K562 (cell line): Measurements from ENCODE around the gene VASH1. TPM values are rescaled to one million over a fixed set of nuclear protein-coding genes. Genes with fewer than 3 reads are reported as not detected.

Source experiments
- ATAC-seq: fragments of 200-7000 bp; cut with Tn5 transposase; 3 replicates; pipeline ENCODE4 v1.9.1; 2020; ENCODE audit warnings: moderate library complexity
- BruUV-seq: library from RNA; stranded (reverse); fragments of 400-500 nt; replicated peaks from 2 replicates; lab custom pipeline; 2021; lab: Mats Ljungman, UMichigan
- CTCF ChIA-PET: fragments of 300-600 bp; formaldehyde crosslinking; extraction: SDS; loops from one replicate; lab custom pipeline; 2021; ENCODE audit warnings: low intra/inter-chr PET ratio; lab: Yijun Ruan, JAX
- POLR2A ChIA-PET: fragments of 300-600, 350-650 bp; sonication (Branson Sonifier 250); formaldehyde crosslinking; extraction: SDS; loops from one replicate; lab custom pipeline; 2021; ENCODE audit warnings: antibody characterized with exemption, inconsistent platforms; lab: Yijun Ruan, JAX
- DNase-seq, 4 experiments: peaks; one replicate each; pipeline versions ENCODE4 v3.0.0 to v3.0.0-alpha.2; 2011 to 2018; ENCODE audit warnings: low spot score in 3 of 4, mixed read lengths in 3 of 4; ENCODE audit errors: extremely low read depth in 1 of 4
- FAIRE-seq: peaks from 2 replicates; lab custom pipeline; 2011; peaks lifted over from hg19 to GRCh38; lab: Jason Lieb, UNC
- H2AFZ ChIP-seq: 2 replicates; pipeline ENCODE4 v1.6.0; 2011; ENCODE audit warnings: low read depth, low read length, control low read depth, inconsistent platforms
- H3K27ac ChIP-seq: fragments of 200-600 bp; 3 replicates; pipeline ENCODE4 v1.8.0; 2011; ENCODE audit warnings: low read depth, mild to moderate bottlenecking, control low read depth, inconsistent platforms, low read length, moderate library complexity, mixed read lengths; ENCODE audit errors: extremely low read depth
- H3K27me3 ChIP-seq, 2 experiments: fragments of 300-600 bp in 1 of 2; 2 replicates in 1 of 2; 3 replicates in 1 of 2; pipeline versions ENCODE4 v1.6.0 to v1.8.0; 2011; ENCODE audit warnings: inconsistent platforms in 2 of 2, low read length in 2 of 2, mild to moderate bottlenecking in 1 of 2, mixed read lengths in 1 of 2, moderate library complexity in 1 of 2; ENCODE audit not compliant: control insufficient read depth in 2 of 2, insufficient read depth in 2 of 2
- H3K36me3 ChIP-seq: fragments of 300-600 bp; 3 replicates; pipeline ENCODE4 v1.8.0; 2011; ENCODE audit warnings: mild to moderate bottlenecking, low read length, inconsistent platforms; ENCODE audit not compliant: control insufficient read depth, insufficient read depth
- H3K4me1 ChIP-seq, 2 experiments: fragments of 200-600 bp in 1 of 2; replicated peaks in 1 of 2; 2 replicates in 1 of 2; 3 replicates in 1 of 2; pipeline versions ENCODE4 v1.5.1 to v1.8.0; 2011; ENCODE audit warnings: inconsistent platforms in 2 of 2, low read length in 2 of 2, mild to moderate bottlenecking in 1 of 2, mixed read lengths in 1 of 2, moderate library complexity in 1 of 2; ENCODE audit not compliant: control insufficient read depth in 2 of 2, insufficient read depth in 2 of 2
- H3K4me2 ChIP-seq: 2 replicates; pipeline ENCODE4 v1.6.1; 2011; ENCODE audit warnings: low read length, control low read depth, inconsistent platforms, mixed read lengths; ENCODE audit not compliant: insufficient read depth
- H3K4me3 ChIP-seq: fragments of 200-600 bp; sonication (generic), shearing (Covaris generic); 2 replicates; pipeline ENCODE4 v1.5.1; 2016; ENCODE audit warnings: control low read depth, inconsistent platforms
- H3K79me2 ChIP-seq: fragments of 200-600 bp; 3 replicates; pipeline ENCODE4 v1.8.0; 2011; ENCODE audit warnings: low read length, inconsistent platforms; ENCODE audit not compliant: control insufficient read depth, insufficient read depth
- H3K9ac ChIP-seq, 2 experiments: 2 replicates each; pipeline versions ENCODE4 v1.6.0 to v1.6.1; 2011; ENCODE audit warnings: low read depth in 2 of 2, low read length in 2 of 2, control low read depth in 1 of 2, inconsistent platforms in 1 of 2, mild to moderate bottlenecking in 1 of 2, mixed read lengths in 1 of 2; ENCODE audit not compliant: insufficient read depth in 1 of 2
- H3K9me1 ChIP-seq: one replicate; pipeline ENCODE4 v1.6.0; 2011; ENCODE audit warnings: inconsistent platforms, mild to moderate bottlenecking, low read length, moderate library complexity; ENCODE audit not compliant: control insufficient read depth, insufficient read depth
- H3K9me3 ChIP-seq: replicated peaks from 2 replicates; pipeline ENCODE4 v1.5.1; 2011; ENCODE audit warnings: low read depth, low read length, inconsistent platforms; ENCODE audit not compliant: control insufficient read depth, insufficient read depth
- H4K20me1 ChIP-seq: replicated peaks from 2 replicates; pipeline ENCODE4 v1.6.1; 2011; ENCODE audit warnings: low read length, inconsistent platforms, mixed read lengths; ENCODE audit not compliant: control insufficient read depth, insufficient read depth
- ARID2 ChIP-seq: fragments of 450-650 bp; IDR thresholded peaks from 2 replicates; pipeline ENCODE4 v1.6.1; 2017; ENCODE audit warnings: antibody characterized with exemption, mild to moderate bottlenecking
- BCLAF1 ChIP-seq, 2 experiments: fragments of 450-650 bp in 1 of 2; IDR thresholded peaks; 2 replicates each; pipeline ENCODE4 v1.6.1; 2011 to 2017; ENCODE audit warnings: low read depth in 2 of 2, antibody characterized with exemption in 1 of 2, borderline replicate concordance in 1 of 2, low read length in 1 of 2, mild to moderate bottlenecking in 1 of 2, mixed read lengths in 1 of 2; ENCODE audit not compliant: control insufficient read depth in 1 of 2
- ID3 ChIP-seq, 2 experiments: fragments of 250-450 bp in 1 of 2; fragments of 450-650 bp in 1 of 2; sonication (Bioruptor Pico) in 1 of 2; IDR thresholded peaks; 2 replicates each; pipeline versions ENCODE4 v1.6.1 to v1.8.0; 2016 to 2021; ENCODE audit warnings: mild to moderate bottlenecking in 2 of 2, moderate library complexity in 2 of 2, missing compliant biosample characterization in 1 of 2, missing genetic modification characterization in 1 of 2
- NFXL1 ChIP-seq: fragments of 450-650 bp; formaldehyde crosslinking; IDR thresholded peaks from 2 replicates; pipeline ENCODE4 v1.4.0; 2021; ENCODE audit warnings: mild to moderate bottlenecking
- POLR2H ChIP-seq: IDR thresholded peaks from 2 replicates; pipeline ENCODE4 v1.6.1; 2016; ENCODE audit warnings: missing genetic modification characterization, low read depth, mild to moderate bottlenecking, control low read depth, missing compliant biosample characterization, moderate library complexity
- PTBP1 ChIP-seq: fragments of 200-400 bp; formaldehyde crosslinking; IDR thresholded peaks from 2 replicates; pipeline ENCODE4 v1.6.1; 2017; ENCODE audit warnings: low read depth, low read length
- RBM25 ChIP-seq: fragments of 200-400 bp; formaldehyde crosslinking; IDR thresholded peaks from 2 replicates; pipeline ENCODE4 v1.6.1; 2018; ENCODE audit warnings: low read length, low read depth, moderate library complexity; ENCODE audit not compliant: severe bottlenecking
- RHOXF2B ChIP-seq: fragments of 250-450 bp; sonication (Bioruptor Pico); conservative IDR thresholded peaks from 2 replicates; pipeline ENCODE4 v1.5.1; 2021
- RNF2 ChIP-seq: sonication (generic); IDR thresholded peaks from 2 replicates; pipeline ENCODE4 v1.6.1; 2016
- SP1 ChIP-seq: sonication (generic); formaldehyde crosslinking; IDR thresholded peaks from 2 replicates; pipeline ENCODE4 v1.8.1; 2022; ENCODE audit warnings: mild to moderate bottlenecking, missing genetic modification reagents
- ZBTB26 ChIP-seq: fragments of 450-650 bp; formaldehyde crosslinking; IDR thresholded peaks from 2 replicates; pipeline ENCODE4 v1.4.0; 2022; ENCODE audit warnings: missing genetic modification characterization
- ZFP1 ChIP-seq: fragments of 450-650 bp; formaldehyde crosslinking; IDR thresholded peaks from 2 replicates; pipeline ENCODE4 v1.4.0; 2020; ENCODE audit warnings: mild to moderate bottlenecking, mixed read lengths
- ZNF263 ChIP-seq: sonication (generic); formaldehyde crosslinking; IDR thresholded peaks from 2 replicates; pipeline ENCODE4 v1.8.0; 2022; ENCODE audit warnings: mild to moderate bottlenecking, missing genetic modification reagents, borderline replicate concordance
- ZNF408 ChIP-seq: fragments of 250-450 bp; sonication (Bioruptor Pico); IDR thresholded peaks from 2 replicates; pipeline ENCODE4 v1.4.0; 2020; ENCODE audit warnings: low read depth, mild to moderate bottlenecking, moderate library complexity
- ZNF764 ChIP-seq: fragments of 250-450 bp; sonication (Bioruptor Pico); IDR thresholded peaks from 2 replicates; pipeline ENCODE4 v1.4.0; 2020; ENCODE audit warnings: low read depth, mild to moderate bottlenecking, moderate library complexity
- WGBS: fragments of 100-300 bp; shearing (Covaris generic); methylation state at CpG from one replicate; pipeline ENCODE4 v1.1.6; 2016; ENCODE audit warnings: low coverage, mixed read lengths; ENCODE audit not compliant: insufficient coverage; ENCODE audit errors: missing lambda C conversion rate; 5-methylcytosine and 5-hydroxymethylcytosine counted together
- in situ Hi-C: fragments of 300-500 bp; cut with MboI; formaldehyde crosslinking; loops from 4 replicates; pipeline ENCODE4 v1.15.0; 2018; ENCODE audit warnings: inconsistent platforms, mixed read lengths
- intact Hi-C: fragments of 100-400 bp; cut with micrococcal nuclease; formaldehyde crosslinking; loops from 2 replicates; pipeline ENCODE4 v1.14.2; 2022
- polyA plus RNA-seq, 8 experiments: library from polyadenylated mRNA; depleted of rRNA in 4 of 8; stranded (reverse) in 5 of 8; unstranded in 3 of 8; fragments of >200 nt; fragmentation: Nextera tagmentation in 2 of 8; fragmentation: Illumina TruSeq in 1 of 8; extraction: Ambion mirVana in 2 of 8; extraction: Trizol in 1 of 8; gene quantifications; 2 replicates each; pipeline versions ENCODE4 v1.2.1 to v1.2.3, GENCODE V29; 2011 to 2014; ENCODE audit warnings: inconsistent platforms in 1 of 8, missing spikeins in 1 of 8
- total RNA-seq, 7 experiments: library from RNA; depleted of rRNA in 6 of 7; stranded (reverse); fragments of >200 nt in 6 of 7; fragmentation: Illumina TruSeq in 2 of 7; extraction: Trizol in 2 of 7; gene quantifications; 2 replicates each; pipeline versions ENCODE4 v1.2.1 to v1.2.3, GENCODE V29; 2011 to 2021; ENCODE audit warnings: low replicate concordance in 1 of 7
- TF ChIP-seq, protein P1 (sequence below): IDR thresholded peaks from 2 replicates; pipeline ENCODE4 v1.6.1; 2011; ENCODE audit not compliant: insufficient read length; ENCODE audit errors: extremely low read depth

Gene VASH1
- total and polyA plus RNA-seq, 9 of the 15 experiments (the other 6 are each of a cell fraction or from before 2014, with no cell fraction given), result 0.01 to 0.43 (median 0.13) TPM; not detected in 1

DNA sequence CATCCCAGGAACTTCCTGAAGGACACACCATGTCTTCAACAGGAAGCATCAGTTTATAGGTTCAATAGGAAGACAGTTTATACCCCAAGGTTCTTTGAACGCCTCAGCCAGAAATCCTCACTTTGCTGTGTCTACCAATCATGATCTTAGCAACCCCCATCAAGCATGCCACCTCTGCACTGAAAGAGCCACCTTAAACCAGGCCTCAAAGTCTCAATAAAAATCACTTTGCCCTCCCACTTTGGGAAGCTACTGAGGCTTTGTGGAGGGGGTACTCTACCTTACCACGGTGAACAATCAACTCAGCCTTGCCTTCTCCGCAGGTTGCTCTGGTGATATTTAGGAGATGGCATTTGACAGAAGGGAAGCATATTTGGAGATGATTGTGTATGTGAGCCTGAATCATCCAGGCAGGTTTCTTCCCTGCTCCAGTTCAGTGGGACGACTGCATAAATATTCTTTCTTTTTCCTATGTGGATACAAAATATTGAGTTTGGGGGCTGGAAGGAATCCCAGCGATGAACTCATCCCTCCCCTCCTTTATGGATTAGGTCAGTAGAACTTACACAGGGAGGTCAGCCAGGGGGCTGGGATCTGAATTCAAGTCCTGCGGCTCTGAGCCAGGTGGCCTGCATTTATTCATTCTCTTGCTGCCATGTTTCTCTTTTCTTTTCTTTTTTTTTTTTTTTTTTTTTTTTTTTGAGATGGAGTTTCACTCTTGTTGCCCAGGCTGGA lies 42.8 kb upstream of the VASH1 start:
- no peak overlapping the region for H3K4me2 ChIP-seq
- no peaks in the 10 kb centered on the region for H3K9me1 ChIP-seq
- peaks cover under 1 to 2% of the 10 kb centered on the region in 2 experiments; a peak in 2 of 5 replicates for H3K27me3 ChIP-seq
- in situ Hi-C loops (loop anchor here (10.0 to 25.0 kb wide), 2 partner anchors 146 to 344 kb away; no protein-coding TSS in a partner anchor), intact Hi-C loops (no loop called here)
- H4K20me1 ChIP-seq, result no peaks in the 10 kb centered on the region
- no peak overlapping the region for H3K27ac ChIP-seq
- ATAC-seq, result no peak
- WGBS, result 32% methylated on average over 5 of the region's 6 CpGs
- BruUV-seq, result no TSS peak
- no peaks in the 10 kb centered on the region for H3K79me2 ChIP-seq
- no peak overlapping the region for H3K4me3 ChIP-seq
- no peak overlapping the region for H3K9ac ChIP-seq
- H3K4me1 ChIP-seq, result peaks cover 0 to 5% of the 10 kb centered on the region in 2 experiments; a peak in 3 of 5 replicates
- FAIRE-seq, result no peak
- H3K36me3 ChIP-seq, result no peaks in the 10 kb centered on the region
- H3K9me3 ChIP-seq, result no peaks in the 10 kb centered on the region
- no peak overlapping the region for H2AFZ ChIP-seq
- ChIA-PET POLR2A (interaction anchor here (0.5 kb wide), 1 partner anchor 15 kb away, joined by 4 read pairs; no protein-coding TSS in a partner anchor), CTCF (no interaction called here)
- no peak for TF ChIP-seq ZNF764
- no peak for TF ChIP-seq POLR2H
- TF ChIP-seq ZBTB26 (CRISPR knock-in tag), result no peak
- TF ChIP-seq ZNF408 (CRISPR knock-in tag), result no peak
- no peak for TF ChIP-seq ARID2
- no peak for TF ChIP-seq ZFP1 (CRISPR knock-in tag)
- no peak for TF ChIP-seq PTBP1
- TF ChIP-seq NFXL1 (CRISPR knock-in tag), result no peak
- TF ChIP-seq, protein P1, sequence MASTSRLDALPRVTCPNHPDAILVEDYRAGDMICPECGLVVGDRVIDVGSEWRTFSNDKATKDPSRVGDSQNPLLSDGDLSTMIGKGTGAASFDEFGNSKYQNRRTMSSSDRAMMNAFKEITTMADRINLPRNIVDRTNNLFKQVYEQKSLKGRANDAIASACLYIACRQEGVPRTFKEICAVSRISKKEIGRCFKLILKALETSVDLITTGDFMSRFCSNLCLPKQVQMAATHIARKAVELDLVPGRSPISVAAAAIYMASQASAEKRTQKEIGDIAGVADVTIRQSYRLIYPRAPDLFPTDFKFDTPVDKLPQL, result no peak
- TF ChIP-seq BCLAF1 (IDR thresholded peaks at IDR 0.05; ENCODE audit: borderline replicate concordance in 1 of 2, control insufficient read depth in 1 of 2, low read depth in 2 of 2, low read length in 1 of 2), result no peak
- no peak for TF ChIP-seq ZNF263 (CRISPR knock-in tag)
- no peak for TF ChIP-seq ID3 (CRISPR knock-in tag; IDR thresholded peaks at IDR 0.05)
- TF ChIP-seq ID3 (tag; IDR thresholded peaks at IDR 0.05), result no peak
- no peak for TF ChIP-seq RBM25
- TF ChIP-seq RNF2, result no peak
- no peak for TF ChIP-seq RHOXF2B (CRISPR knock-in tag)
- TF ChIP-seq SP1 (CRISPR knock-in tag), result no peak
- no peak for DNase-seq
